Liver (tissue), 9 donors: ENCODE data around the gene KCNQ1. TPM values are rescaled to one million over a fixed set of nuclear protein-coding genes. Genes with fewer than 3 reads are reported as not detected.

ENCODE experiments used
- DNase-seq: peaks from one replicate; pipeline ENCODE4 v3.0.0-alpha.2; 2017; ENCODE audit warnings: low spot score
- H3K27ac ChIP-seq, 2 donors: one replicate each; pipeline ENCODE4 v1.7.0; 2013; ENCODE audit warnings: inconsistent platforms in 2 of 2, low read length in 2 of 2, control low read depth in 1 of 2, low read depth in 1 of 2, mild to moderate bottlenecking in 1 of 2
- H3K27me3 ChIP-seq, 4 donors: one replicate each; pipeline versions ENCODE4 v1.6.1 to v1.7.0; 2013; ENCODE audit warnings: low read length in 3 of 4, inconsistent platforms in 1 of 4, mild to moderate bottlenecking in 1 of 4, moderate library complexity in 1 of 4; ENCODE audit not compliant: control insufficient read depth in 4 of 4, insufficient read depth in 4 of 4
- H3K36me3 ChIP-seq, 4 donors: one replicate each; pipeline versions ENCODE4 v1.6.1 to v1.7.0; 2013; ENCODE audit warnings: low read length in 3 of 4, mild to moderate bottlenecking in 3 of 4, low read depth in 1 of 4, moderate library complexity in 1 of 4; ENCODE audit not compliant: control insufficient read depth in 4 of 4, insufficient read depth in 3 of 4
- H3K4me1 ChIP-seq, 4 donors: one replicate each; pipeline versions ENCODE4 v1.6.1 to v1.7.0; 2013; ENCODE audit warnings: low read length in 3 of 4, mild to moderate bottlenecking in 3 of 4, moderate library complexity in 1 of 4; ENCODE audit not compliant: control insufficient read depth in 4 of 4, insufficient read depth in 4 of 4
- H3K4me3 ChIP-seq, 3 donors: one replicate each; pipeline versions ENCODE4 v1.6.1 to v1.7.0; 2013; ENCODE audit warnings: low read length in 3 of 3, control low read depth in 1 of 3, low read depth in 1 of 3, mild to moderate bottlenecking in 1 of 3
- H3K9ac ChIP-seq, 2 donors: one replicate each; pipeline ENCODE4 v1.7.0; 2013; ENCODE audit warnings: low read length in 2 of 2, mild to moderate bottlenecking in 2 of 2, moderate library complexity in 2 of 2, control low read depth in 1 of 2, low read depth in 1 of 2
- H3K9me3 ChIP-seq, 4 donors: one replicate each; pipeline versions ENCODE4 v1.6.1 to v1.7.0; 2013; ENCODE audit warnings: low read length in 3 of 4; ENCODE audit not compliant: control insufficient read depth in 4 of 4
- ATF3 ChIP-seq: IDR thresholded peaks from 2 replicates; pipeline ENCODE4 v1.6.1; 2016; ENCODE audit warnings: antibody characterized with exemption
- CTCF ChIP-seq: fragments of 150-350 bp; IDR thresholded peaks from 2 replicates; pipeline ENCODE4 v1.5.1; 2017; ENCODE audit warnings: improper control_type of control experiment, low read depth, low read length; ENCODE audit not compliant: missing input control
- EGR1 ChIP-seq, 2 donors: IDR thresholded peaks; 2 replicates each; pipeline ENCODE4 v1.6.1; 2016 to 2018; ENCODE audit warnings: antibody characterized with exemption in 2 of 2, low read depth in 2 of 2
- FOXA1 ChIP-seq: IDR thresholded peaks from 2 replicates; pipeline ENCODE4 v1.6.1; 2016; ENCODE audit warnings: antibody characterized with exemption
- FOXA2 ChIP-seq: IDR thresholded peaks from 2 replicates; pipeline ENCODE4 v1.6.1; 2016; ENCODE audit warnings: antibody characterized with exemption
- GABPA ChIP-seq, 2 donors: IDR thresholded peaks in 1 of 2; conservative IDR thresholded peaks in 1 of 2; 2 replicates each; pipeline ENCODE4 v1.6.1; 2016; ENCODE audit warnings: antibody characterized with exemption in 2 of 2, mild to moderate bottlenecking in 1 of 2, moderate library complexity in 1 of 2
- HNF4A ChIP-seq, 2 donors: conservative IDR thresholded peaks; 2 replicates each; pipeline ENCODE4 v1.6.1; 2016; ENCODE audit warnings: antibody characterized with exemption in 2 of 2, mild to moderate bottlenecking in 2 of 2
- HNF4G ChIP-seq: IDR thresholded peaks from 2 replicates; pipeline ENCODE4 v1.6.1; 2016; ENCODE audit warnings: antibody characterized with exemption
- JUND ChIP-seq, 2 donors: IDR thresholded peaks; 2 replicates each; pipeline ENCODE4 v1.6.1; 2016; ENCODE audit warnings: antibody characterized with exemption in 2 of 2
- MAX ChIP-seq: IDR thresholded peaks from 2 replicates; pipeline ENCODE4 v1.6.1; 2016; ENCODE audit warnings: antibody characterized with exemption
- NR2F2 ChIP-seq: IDR thresholded peaks from 2 replicates; pipeline ENCODE4 v1.6.1; 2016; ENCODE audit warnings: antibody characterized with exemption
- RAD21 ChIP-seq, 2 donors: IDR thresholded peaks; 2 replicates each; pipeline ENCODE4 v1.6.1; 2016; ENCODE audit warnings: antibody characterized with exemption in 2 of 2, mild to moderate bottlenecking in 2 of 2
- REST ChIP-seq: IDR thresholded peaks from 2 replicates; pipeline ENCODE4 v1.6.1; 2016; ENCODE audit warnings: antibody characterized with exemption, mild to moderate bottlenecking
- RXRA ChIP-seq, 2 donors: IDR thresholded peaks; 2 replicates each; pipeline ENCODE4 v1.6.1; 2017 to 2018; ENCODE audit warnings: antibody characterized with exemption in 2 of 2, mild to moderate bottlenecking in 1 of 2
- SP1 ChIP-seq: IDR thresholded peaks from 2 replicates; pipeline ENCODE4 v1.6.1; 2018; ENCODE audit warnings: antibody characterized with exemption, mild to moderate bottlenecking
- TAF1 ChIP-seq: conservative IDR thresholded peaks from 2 replicates; pipeline ENCODE4 v1.6.1; 2016; ENCODE audit warnings: antibody characterized with exemption, mild to moderate bottlenecking
- YY1 ChIP-seq: IDR thresholded peaks from 2 replicates; pipeline ENCODE4 v1.6.1; 2016; ENCODE audit warnings: antibody characterized with exemption, mild to moderate bottlenecking
- ZBTB33 ChIP-seq: IDR thresholded peaks from 2 replicates; pipeline ENCODE4 v1.6.1; 2016; ENCODE audit warnings: antibody characterized with exemption
- whole genome bisulfite sequencing: extraction: QIAGEN DNeasy Blood & Tissue Kit; methylation state at CpG from one replicate; pipeline ENCODE4 v1.1.7; 2013; 5-methylcytosine and 5-hydroxymethylcytosine counted together
- polyA plus RNA-seq, 2 donors: library from polyadenylated mRNA; stranded (reverse) in 1 of 2; unstranded in 1 of 2; fragments of 200-250 nt in 1 of 2; fragments of >200 nt in 1 of 2; fragmentation: Nextera tagmentation in 1 of 2; extraction: Ambion mirVana in 1 of 2; gene quantifications; one replicate each; pipeline versions ENCODE4 v1.2.1 to v1.2.3, GENCODE V29; 2013 to 2015
- total RNA-seq, 2 donors: library from RNA; depleted of rRNA; stranded (reverse); fragments of >200 nt; gene quantifications; one replicate each; pipeline ENCODE4 v1.2.3, GENCODE V29; 2014
- donor health status: healthy.
- donor health status: healthy.
- donor health status: healthy.
- donor health status: healthy.
- donor health status: healthy.

Gene KCNQ1
- total and polyA plus RNA-seq, 4 donors, result 0.31 to 2.2 (median 1.5) TPM

- TF ChIP-seq NR2F2, result no peak
- TF ChIP-seq RAD21 (IDR thresholded peaks at IDR 0.05), result no peak
- no peak for TF ChIP-seq FOXA2
- no peak for TF ChIP-seq HNF4G
- no peaks in the 10 kb centered on the region for H3K4me1 ChIP-seq
- no peak overlapping the region for H3K9ac ChIP-seq
- H3K9me3 ChIP-seq, result no peaks in the 10 kb centered on the region
- no peak for DNase-seq
- H3K36me3 ChIP-seq, result no peaks in the 10 kb centered on the region
- H3K27me3 ChIP-seq, result no peaks in the 10 kb centered on the region
- no peak overlapping the region for H3K27ac ChIP-seq
- 87% methylated on average over 29 of the region's 29 CpGs for WGBS
- no peak overlapping the region for H3K4me3 ChIP-seq
Observed at GRCh38 chr11:2588809-2589537, 144.2 kb downstream of the KCNQ1 start.

GRCh38 chr11:2589538-2589934 is 144.7 kb downstream of the KCNQ1 start:
- Histone ChIP-seq H3K4me3 (no peak overlapping the region), H3K9ac (no peak overlapping the region), H3K4me1 (no peaks in the 10 kb centered on the region), H3K27me3 (no peaks in the 10 kb centered on the region), H3K27ac (no peak overlapping the region), H3K36me3 (no peaks in the 10 kb centered on the region), H3K9me3 (no peaks in the 10 kb centered on the region)
- no peak for TF ChIP-seq NR2F2
- no peak for TF ChIP-seq TAF1
- TF ChIP-seq HNF4G, result no peak
- no peak for TF ChIP-seq FOXA1
- TF ChIP-seq RXRA (IDR thresholded peaks at IDR 0.05), result no peak
- no peak for TF ChIP-seq ATF3
- TF ChIP-seq JUND (IDR thresholded peaks at IDR 0.05), result no peak
- no peak for TF ChIP-seq YY1
- TF ChIP-seq EGR1 (IDR thresholded peaks at IDR 0.05; ENCODE audit: low read depth in 2 of 2), result no peak
- no peak for TF ChIP-seq HNF4A (conservative IDR thresholded peaks at IDR 0.05)
- TF ChIP-seq ZBTB33, result no peak
- TF ChIP-seq FOXA2, result no peak
- TF ChIP-seq REST, result no peak
- TF ChIP-seq MAX, result no peak
- no peak for TF ChIP-seq RAD21 (IDR thresholded peaks at IDR 0.05)
- no peak for TF ChIP-seq SP1
- TF ChIP-seq CTCF, result no peak
- TF ChIP-seq GABPA (IDR thresholded peaks at IDR 0.05 in 1 of 2, conservative IDR thresholded peaks at IDR 0.05 in 1 of 2), result no peak
- WGBS, result 94% methylated on average over 12 of the region's 12 CpGs
- no peak for DNase-seq
